Endothelial cell of umbilical vein (primary cell): ENCODE data around the gene TRAF3IP1. TPM values are rescaled to one million over a fixed set of nuclear protein-coding genes. Genes with fewer than 3 reads are reported as not detected.

ENCODE experiments used
- BruUV-seq: library from RNA; stranded (reverse); fragments of 400-500 nt; replicated peaks from 2 replicates; lab custom pipeline; 2021; lab: Mats Ljungman, UMichigan
- CTCF ChIA-PET: fragments of 300-600, 350-600 bp; sonication (Branson Sonifier 250); formaldehyde crosslinking; loops from one replicate; lab custom pipeline; 2021; ENCODE audit warnings: antibody characterized with exemption, inconsistent platforms; lab: Charles Lee
- POLR2A ChIA-PET: fragments of 300-600, 350-600 bp; sonication (Branson Sonifier 250); formaldehyde crosslinking; loops from one replicate; lab custom pipeline; 2021; ENCODE audit warnings: antibody characterized with exemption, inconsistent platforms; lab: Charles Lee
- DNase-seq: peaks from one replicate; pipeline ENCODE4 v3.0.0-alpha.2; 2011; ENCODE audit warnings: low read depth, low spot score
- FAIRE-seq: peaks from 2 replicates; lab custom pipeline; 2011; peaks lifted over from hg19 to GRCh38; lab: Jason Lieb, UNC
- H2AFZ ChIP-seq: 2 replicates; pipeline ENCODE4 v1.6.0; 2012; ENCODE audit warnings: low read depth, low read length, control low read depth, inconsistent platforms
- H3K27ac ChIP-seq: 2 replicates; pipeline ENCODE4 v1.5.1; 2011; ENCODE audit warnings: low read depth, mild to moderate bottlenecking, control low read depth, low read length, moderate library complexity; ENCODE audit not compliant: insufficient read depth
- H3K27me3 ChIP-seq, 2 experiments: 2 replicates each; pipeline versions ENCODE4 v1.6.0 to v1.6.1; 2011; ENCODE audit warnings: low read length in 2 of 2, mixed read lengths in 1 of 2; ENCODE audit not compliant: control insufficient read depth in 2 of 2, insufficient read depth in 2 of 2
- H3K36me3 ChIP-seq, 2 experiments: 2 replicates in 1 of 2; 3 replicates in 1 of 2; pipeline ENCODE4 v1.5.1; 2011; ENCODE audit warnings: low read length in 2 of 2, mild to moderate bottlenecking in 1 of 2, moderate library complexity in 1 of 2; ENCODE audit not compliant: control insufficient read depth in 2 of 2, insufficient read depth in 2 of 2; ENCODE audit errors: extremely low read depth in 1 of 2
- H3K4me1 ChIP-seq: 3 replicates; pipeline ENCODE4 v1.5.1; 2011; ENCODE audit warnings: mild to moderate bottlenecking, low read length; ENCODE audit not compliant: control insufficient read depth, insufficient read depth; ENCODE audit errors: extremely low read depth
- H3K4me2 ChIP-seq: 2 replicates; pipeline ENCODE4 v1.6.1; 2011; ENCODE audit warnings: low read length, control low read depth, mixed read lengths; ENCODE audit not compliant: insufficient read depth
- H3K4me3 ChIP-seq, 3 experiments: fragments of 200-600 bp in 1 of 3; sonication (generic), shearing (Covaris generic) in 1 of 3; replicated peaks in 1 of 3; 2 replicates each; pipeline ENCODE4 v1.5.1; 2011 to 2016; ENCODE audit warnings: control low read depth in 3 of 3, low read length in 3 of 3, mild to moderate bottlenecking in 2 of 3, inconsistent platforms in 1 of 3, low read depth in 1 of 3, moderate library complexity in 1 of 3; ENCODE audit not compliant: insufficient read depth in 1 of 3
- H3K79me2 ChIP-seq: 2 replicates; pipeline ENCODE4 v1.6.0; 2012; ENCODE audit warnings: low read length, inconsistent platforms; ENCODE audit not compliant: control insufficient read depth, insufficient read depth
- H3K9ac ChIP-seq: replicated peaks from 2 replicates; pipeline ENCODE3; 2011; ENCODE audit warnings: low read length, control low read depth; ENCODE audit not compliant: insufficient read depth; ENCODE audit errors: extremely low read depth
- H3K9me1 ChIP-seq: replicated peaks from 3 replicates; pipeline ENCODE4 v1.6.0; 2011; ENCODE audit warnings: mild to moderate bottlenecking, low read length; ENCODE audit not compliant: control insufficient read depth, insufficient read depth; ENCODE audit errors: extremely low read depth
- H3K9me3 ChIP-seq: replicated peaks from 2 replicates; pipeline ENCODE4 v1.5.1; 2012; ENCODE audit warnings: low read length, inconsistent platforms; ENCODE audit not compliant: control insufficient read depth, insufficient read depth
- H4K20me1 ChIP-seq: replicated peaks from 2 replicates; pipeline ENCODE3; 2011; ENCODE audit warnings: mild to moderate bottlenecking, low read length; ENCODE audit not compliant: control insufficient read depth, insufficient read depth; ENCODE audit errors: extremely low read depth
- CTCF ChIP-seq, 2 donors: IDR thresholded peaks; 1 replicate in 1 of 2; 2 replicates in 1 of 2; pipeline ENCODE4 v1.5.1; 2011; ENCODE audit warnings: low read length in 2 of 2, mild to moderate bottlenecking in 2 of 2, moderate library complexity in 2 of 2, control low read depth in 1 of 2, inconsistent platforms in 1 of 2, low read depth in 1 of 2; ENCODE audit not compliant: insufficient read depth in 1 of 2; ENCODE audit errors: extremely low read depth in 1 of 2
- EZH2 ChIP-seq: IDR thresholded peaks from 2 replicates; pipeline ENCODE4 v1.6.1; 2012; ENCODE audit warnings: borderline replicate concordance, low read depth, mild to moderate bottlenecking, moderate library complexity, low read length, inconsistent platforms; ENCODE audit not compliant: severe bottlenecking
- FOS ChIP-seq: IDR thresholded peaks from 2 replicates; pipeline ENCODE4 v1.6.1; 2011; ENCODE audit warnings: mild to moderate bottlenecking, low read length, moderate library complexity, borderline replicate concordance; ENCODE audit not compliant: insufficient read depth
- GATA2 ChIP-seq: IDR thresholded peaks from 2 replicates; pipeline ENCODE4 v1.7.0; 2011; ENCODE audit warnings: low read depth, mild to moderate bottlenecking, moderate library complexity, mixed read lengths, low read length; ENCODE audit not compliant: insufficient read length, insufficient read depth
- JUN ChIP-seq: IDR thresholded peaks from 2 replicates; pipeline ENCODE4 v1.6.1; 2011; ENCODE audit warnings: borderline replicate concordance, low read depth; ENCODE audit not compliant: insufficient read length, insufficient read depth
- MAX ChIP-seq: IDR thresholded peaks from 2 replicates; pipeline ENCODE4 v1.6.1; 2011; ENCODE audit not compliant: insufficient read depth, insufficient read length
- MYC ChIP-seq: IDR thresholded peaks from one replicate; pipeline ENCODE4 v1.6.1; 2011; ENCODE audit warnings: mild to moderate bottlenecking, low read depth, low read length
- POLR2A ChIP-seq: IDR thresholded peaks from 2 replicates; pipeline ENCODE4 v1.6.1; 2012; ENCODE audit warnings: low read depth, mild to moderate bottlenecking, control low read depth, low read length
- POLR2AphosphoS5 ChIP-seq: IDR thresholded peaks from 2 replicates; pipeline ENCODE4 v1.6.1; 2012; ENCODE audit warnings: low read depth, mild to moderate bottlenecking, control low read depth, low read length, moderate library complexity; ENCODE audit not compliant: insufficient read depth
- dilution Hi-C: fragments of 300-500 bp; cut with MboI; formaldehyde crosslinking; loops from one replicate; pipeline ENCODE4 v1.15.0; 2019; ENCODE audit warnings: low sequenced_read_pairs; ENCODE audit not compliant: extremely low pct_ligation_motif_present
- intact Hi-C: fragments of 100-400 bp; cut with micrococcal nuclease; formaldehyde crosslinking; loops from one replicate; pipeline ENCODE4 v1.10.0; 2022
- polyA plus RNA-seq, 4 experiments: library from polyadenylated mRNA; depleted of rRNA in 3 of 4; stranded (reverse) in 3 of 4; unstranded in 1 of 4; fragments of >200 nt; gene quantifications; 2 replicates each; pipeline versions ENCODE4 v1.2.1 to v1.2.3, GENCODE V29; 2011 to 2012; ENCODE audit warnings: missing spikeins in 1 of 4
- total RNA-seq: library from RNA; stranded (reverse); gene quantifications from 2 replicates; pipeline ENCODE4 v1.2.3, GENCODE V29; 2021

TRAF3IP1 gene
- total and polyA plus RNA-seq, 2 donors (not counting 3 experiments of a cell fraction or from before 2014, with no cell fraction given), result 3.4 to 15.9 TPM

- intact Hi-C loops, result no loop called here
- no peak overlapping the region for H3K9ac ChIP-seq
- FAIRE-seq (no peak), DNase-seq (no peak)
- H3K4me2 ChIP-seq, result no peak overlapping the region
- H4K20me1 ChIP-seq, result no peaks in the 10 kb centered on the region
- TF ChIP-seq FOS (no peak), GATA2 (no peak), EZH2 (no peak), MAX (no peak), MYC (no peak), POLR2A (no peak), POLR2AphosphoS5 (no peak), JUN (no peak), CTCF (IDR thresholded peaks at IDR 0.05; ENCODE audit: extremely low read depth in 1 of 2, insufficient read depth in 1 of 2, low read depth in 1 of 2, low read length in 2 of 2) (no peak)
- no TSS peak for BruUV-seq
- no peaks in the 10 kb centered on the region for H3K27me3 ChIP-seq
- CTCF ChIA-PET, result no interaction called here
- POLR2A ChIA-PET, result no interaction called here
- H3K27ac ChIP-seq, result no peak overlapping the region
- H3K9me1 ChIP-seq, result no peaks in the 10 kb centered on the region
- no peak overlapping the region for H3K4me3 ChIP-seq
- H3K79me2 ChIP-seq, result no peaks in the 10 kb centered on the region
- peaks cover 7% of the 10 kb centered on the region for H3K4me1 ChIP-seq
- no peaks in the 10 kb centered on the region for H3K9me3 ChIP-seq
- H2AFZ ChIP-seq, result no peak overlapping the region
- no peaks in the 10 kb centered on the region for H3K36me3 ChIP-seq
- dilution Hi-C loops, result no loop called here
Observed at GRCh38 chr2:238418999-238419546, 98.8 kb downstream of the TRAF3IP1 start.
